Gastrocnemius medialis (tissue), 4 donors: ENCODE results near the gene SUPT20HL2. TPM values are rescaled to one million over a fixed set of nuclear protein-coding genes. Genes with fewer than 3 reads are reported as not detected.
"Not testable (repeated sequence)": the region's sequence is repeated elsewhere in the genome, so short reads cannot be mapped to it uniquely, and the experiment has no call there.

Experiments used
- ATAC-seq, 2 donors: fragments of 150-250 bp; one replicate each; pipeline ENCODE4 v1.9.1; 2016
- DNase-seq, 2 donors: peaks; one replicate each; pipeline ENCODE4 v3.0.0-alpha.2; 2019
- H3K27ac ChIP-seq, 4 donors: fragments of 200-600 bp; sonication (generic); 1 replicate in 1 of 4; 2 replicates in 3 of 4; pipeline ENCODE4 v1.5.1; 2016 to 2018; ENCODE audit warnings: mild to moderate bottlenecking in 2 of 4, moderate library complexity in 1 of 4
- H3K27me3 ChIP-seq, 3 donors: fragments of 200-600 bp; sonication (generic) in 2 of 3; 1 replicate in 1 of 3; 2 replicates in 2 of 3; pipeline versions ENCODE4 v1.5.1 to v1.6.0; 2016 to 2019; ENCODE audit warnings: mild to moderate bottlenecking in 1 of 3, moderate library complexity in 1 of 3
- H3K36me3 ChIP-seq, 2 donors: fragments of 200-600 bp; sonication (generic) in 1 of 2; one replicate each; pipeline ENCODE4 v1.5.1; 2017 to 2018
- H3K4me1 ChIP-seq, 2 donors: fragments of 200-600 bp; sonication (generic) in 1 of 2; one replicate each; pipeline ENCODE4 v1.5.1; 2016 to 2017; ENCODE audit warnings: mild to moderate bottlenecking in 2 of 2
- H3K4me3 ChIP-seq, 4 donors: fragments of 200-600 bp; sonication (generic) in 3 of 4; 1 replicate in 1 of 4; 2 replicates in 3 of 4; pipeline ENCODE4 v1.5.1; 2016 to 2019; ENCODE audit warnings: mild to moderate bottlenecking in 2 of 4
- H3K9me3 ChIP-seq, 3 donors: fragments of 200-600 bp; sonication (generic) in 2 of 3; 1 replicate in 1 of 3; 2 replicates in 2 of 3; pipeline ENCODE4 v1.5.1; 2016 to 2019
- POLR2A ChIP-seq, 2 donors: fragments of 450-650 bp; IDR thresholded peaks; one replicate each; pipeline ENCODE4 v1.6.1; 2017; ENCODE audit warnings: antibody characterized with exemption in 2 of 2, mild to moderate bottlenecking in 2 of 2, moderate library complexity in 2 of 2
- in situ Hi-C, 4 donors: fragments of 200-750 bp; cut with MboI; loops; one replicate each; pipeline versions ENCODE4 v1.15.0 to v1.8.0; 2017; ENCODE audit warnings: low sequenced_read_pairs in 4 of 4
- intact Hi-C: fragments of 100-400 bp; cut with DNase I; formaldehyde crosslinking; loops from one replicate; pipeline ENCODE4 v1.15.1; 2023; ENCODE audit warnings: low total_unique reads
- total RNA-seq, 4 donors: library from RNA; depleted of rRNA; stranded (reverse); fragments of >200 nt; gene quantifications; one replicate each; pipeline versions ENCODE4 v1.1.0 to v1.2.3, GENCODE V29; 2016
- TF ChIP-seq, protein P1 (sequence below), 5 experiments: fragments of 450-650 bp in 3 of 5; fragments of 200-600 bp in 2 of 5; sonication (generic) in 2 of 5; IDR thresholded peaks in 4 of 5; conservative IDR thresholded peaks in 1 of 5; 1 replicate in 4 of 5; 2 replicates in 1 of 5; pipeline ENCODE4 v1.5.1; 2016 to 2019; ENCODE audit warnings: antibody characterized with exemption in 5 of 5, mild to moderate bottlenecking in 3 of 5, moderate library complexity in 3 of 5

The SUPT20HL2 gene
- total RNA-seq, 4 donors from 2014 or later: not detected

DNA sequence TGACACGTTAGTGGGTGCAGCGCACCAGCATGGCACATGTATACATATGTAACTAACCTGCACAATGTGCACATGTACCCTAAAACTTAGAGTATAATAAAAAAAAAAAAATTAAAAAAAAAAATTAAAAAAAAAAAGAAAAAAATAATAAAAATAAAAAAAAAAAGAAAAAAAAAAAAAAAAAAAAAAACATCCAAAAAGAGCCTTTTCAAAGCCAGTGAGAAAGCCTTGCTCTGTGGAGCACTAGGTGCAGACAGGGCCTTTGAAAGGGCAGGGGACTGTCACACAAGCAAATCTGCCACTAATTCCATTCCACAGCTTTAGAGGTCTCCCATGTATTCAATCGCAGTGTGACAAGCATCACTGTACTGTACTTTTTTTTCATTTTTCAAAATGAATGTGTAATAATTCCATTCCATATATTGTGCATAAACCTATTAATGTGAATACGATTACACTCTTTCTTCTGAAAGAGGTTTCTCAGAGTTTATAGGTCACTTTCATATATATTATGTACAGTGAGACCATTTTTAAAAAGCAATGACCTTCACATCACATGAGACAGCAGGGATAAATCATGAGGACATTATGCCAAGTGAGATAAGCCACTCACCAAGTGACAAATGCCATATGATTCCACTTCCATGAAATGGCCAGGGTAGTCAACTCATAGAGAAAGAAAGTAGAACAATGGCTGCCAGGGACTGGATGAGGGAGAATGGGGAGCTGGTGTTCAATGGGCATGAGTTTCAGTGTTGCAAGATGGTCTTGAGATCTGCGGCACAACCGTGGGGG, 4.1 kb downstream of the SUPT20HL2 start:
- in situ Hi-C loops, H3K4me3 ChIP-seq, DNase-seq, H3K9me3 ChIP-seq, intact Hi-C loops, ATAC-seq, H3K27ac ChIP-seq, H3K4me1 ChIP-seq, H3K36me3 ChIP-seq, H3K27me3 ChIP-seq: not testable (repeated sequence)

DNA sequence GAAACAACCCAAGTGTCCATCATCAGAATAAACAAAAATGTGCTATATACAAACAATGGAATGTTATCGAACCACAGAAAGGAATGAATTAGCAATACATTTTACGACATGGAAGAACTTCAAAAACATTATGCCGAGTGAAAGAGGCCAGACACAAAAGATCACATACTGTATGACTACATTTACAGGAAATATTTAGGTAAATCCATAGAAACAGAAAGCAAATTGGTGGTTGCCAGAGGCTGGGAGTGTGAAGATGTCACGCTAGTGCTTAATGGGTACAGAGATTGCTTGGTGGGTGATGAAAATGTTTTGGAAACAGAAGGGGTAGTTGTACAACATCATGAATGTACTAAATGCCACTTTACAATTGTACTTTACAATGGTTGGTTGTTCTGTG, 5.1 kb downstream of the SUPT20HL2 start:
- ATAC-seq, H3K4me1 ChIP-seq, H3K36me3 ChIP-seq, H3K9me3 ChIP-seq, intact Hi-C loops, H3K27ac ChIP-seq, H3K27me3 ChIP-seq, in situ Hi-C loops, DNase-seq, H3K4me3 ChIP-seq: not testable (repeated sequence)

DNA sequence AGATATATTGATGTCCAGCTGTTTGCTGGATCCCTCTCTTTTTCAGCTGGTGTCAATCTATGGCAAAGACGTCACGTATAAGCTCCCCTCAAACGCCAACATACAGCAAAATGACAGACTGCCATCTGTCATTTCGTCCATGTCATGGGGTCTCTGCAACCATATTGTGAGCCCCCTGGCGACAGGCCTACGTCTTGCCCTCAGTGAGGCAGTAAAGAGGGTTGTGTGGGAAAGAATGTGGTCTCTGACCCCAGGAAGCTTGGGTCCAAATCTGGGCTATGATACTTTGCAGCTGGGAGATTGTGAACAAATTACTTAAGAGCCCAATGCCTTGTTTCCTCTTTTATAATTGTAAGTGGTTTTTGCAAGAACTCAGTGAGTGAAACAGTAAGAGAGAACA, 7.4 kb downstream of the SUPT20HL2 start:
- TF ChIP-seq, protein P1, sequence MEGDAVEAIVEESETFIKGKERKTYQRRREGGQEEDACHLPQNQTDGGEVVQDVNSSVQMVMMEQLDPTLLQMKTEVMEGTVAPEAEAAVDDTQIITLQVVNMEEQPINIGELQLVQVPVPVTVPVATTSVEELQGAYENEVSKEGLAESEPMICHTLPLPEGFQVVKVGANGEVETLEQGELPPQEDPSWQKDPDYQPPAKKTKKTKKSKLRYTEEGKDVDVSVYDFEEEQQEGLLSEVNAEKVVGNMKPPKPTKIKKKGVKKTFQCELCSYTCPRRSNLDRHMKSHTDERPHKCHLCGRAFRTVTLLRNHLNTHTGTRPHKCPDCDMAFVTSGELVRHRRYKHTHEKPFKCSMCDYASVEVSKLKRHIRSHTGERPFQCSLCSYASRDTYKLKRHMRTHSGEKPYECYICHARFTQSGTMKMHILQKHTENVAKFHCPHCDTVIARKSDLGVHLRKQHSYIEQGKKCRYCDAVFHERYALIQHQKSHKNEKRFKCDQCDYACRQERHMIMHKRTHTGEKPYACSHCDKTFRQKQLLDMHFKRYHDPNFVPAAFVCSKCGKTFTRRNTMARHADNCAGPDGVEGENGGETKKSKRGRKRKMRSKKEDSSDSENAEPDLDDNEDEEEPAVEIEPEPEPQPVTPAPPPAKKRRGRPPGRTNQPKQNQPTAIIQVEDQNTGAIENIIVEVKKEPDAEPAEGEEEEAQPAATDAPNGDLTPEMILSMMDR (IDR thresholded peaks at IDR 0.05 in 4 of 5, conservative IDR thresholded peaks at IDR 0.05 in 1 of 5): no peak
- no peak for TF ChIP-seq POLR2A (IDR thresholded peaks at IDR 0.05)
- no peak overlapping the region for H3K27ac ChIP-seq
- intact Hi-C loops: no loop called here

DNA sequence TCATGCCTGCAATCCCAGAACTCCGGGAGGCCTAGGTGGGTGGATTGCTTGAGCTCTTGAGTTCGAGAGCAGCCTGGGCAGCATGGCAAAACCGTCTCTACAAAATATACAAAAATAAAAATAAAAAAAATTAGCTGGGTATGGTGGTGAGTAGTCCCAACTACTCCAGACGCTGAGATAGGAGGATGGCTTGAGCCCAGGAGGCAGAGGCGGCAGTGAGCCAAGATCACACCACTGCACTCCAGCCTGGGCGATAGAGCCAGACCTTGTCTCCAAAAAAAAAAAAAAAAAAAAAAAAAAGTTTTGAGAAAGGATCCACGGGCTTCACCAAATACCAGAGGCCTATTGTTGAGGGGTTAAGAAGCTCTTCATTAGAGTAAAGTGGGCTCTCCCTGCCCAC, 8.0 kb downstream of the SUPT20HL2 start:
- Histone ChIP-seq H3K9me3 (no peaks in the 10 kb centered on the region), H3K36me3 (no peaks in the 10 kb centered on the region), H3K27me3 (peaks cover 0 to 9% (median 2%) of the 10 kb centered on the region in 3 donors), H3K27ac (no peak overlapping the region), H3K4me3 (no peak overlapping the region), H3K4me1 (no peaks in the 10 kb centered on the region)
- DNase-seq (no peak), ATAC-seq (no peak)
- intact Hi-C loops: no loop called here
- in situ Hi-C loops: no loop called here
- TF ChIP-seq, protein P1 (IDR thresholded peaks at IDR 0.05 in 4 of 5, conservative IDR thresholded peaks at IDR 0.05 in 1 of 5): no peak
- TF ChIP-seq POLR2A (IDR thresholded peaks at IDR 0.05): no peak

More for the DNA sequence above, 7.4 kb downstream of the SUPT20HL2 start:
- Histone ChIP-seq H3K4me3 (no peak overlapping the region), H3K4me1 (no peaks in the 10 kb centered on the region), H3K9me3 (no peaks in the 10 kb centered on the region), H3K36me3 (no peaks in the 10 kb centered on the region), H3K27me3 (peaks cover 0 to 9% (median 2%) of the 10 kb centered on the region in 3 donors)
- ATAC-seq (no peak), DNase-seq (no peak)
- in situ Hi-C loops: no loop called here

DNA sequence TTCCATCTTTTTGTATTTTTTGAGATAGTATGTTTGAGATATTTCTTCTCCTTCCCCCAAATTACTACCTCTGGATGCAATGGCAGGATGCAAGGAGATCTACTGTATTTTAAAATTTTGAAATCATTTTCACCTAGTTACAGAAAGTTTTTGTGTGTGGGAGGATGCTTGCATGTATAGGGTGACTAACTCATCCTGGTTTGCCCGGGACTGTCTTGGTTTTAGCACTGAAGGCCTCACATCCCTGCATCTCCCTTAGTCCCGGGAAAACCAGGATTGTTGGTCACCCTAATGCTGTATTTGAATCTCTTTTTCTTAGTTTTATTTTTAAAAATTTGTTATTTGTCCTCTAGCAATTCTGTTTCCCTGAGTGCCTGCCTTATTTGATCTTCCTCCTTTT, 12.1 kb downstream of the SUPT20HL2 start:
- Histone ChIP-seq H3K4me3 (no peak overlapping the region), H3K4me1 (no peaks in the 10 kb centered on the region), H3K9me3 (no peaks in the 10 kb centered on the region), H3K27ac (no peak overlapping the region), H3K36me3 (no peaks in the 10 kb centered on the region), H3K27me3 (peaks cover 0 to 7% (median 2%) of the 10 kb centered on the region in 3 donors)
- ATAC-seq (no peak), DNase-seq (no peak)
- no peak for TF ChIP-seq POLR2A (IDR thresholded peaks at IDR 0.05)
- TF ChIP-seq, protein P1 (IDR thresholded peaks at IDR 0.05 in 4 of 5, conservative IDR thresholded peaks at IDR 0.05 in 1 of 5): no peak
- in situ Hi-C loops (no loop called here), intact Hi-C loops (no loop called here)
